NCI-H526 treated with DMSO at 0.1 percent for 48 hours (cell line): ENCODE results near the gene NECTIN4.

Experiments used
- DNase-seq: peaks from one replicate; lab custom pipeline; 2025; lab: John Stamatoyannopoulos, UW

NECTIN4 gene

GRCh38 chr1:161021970-161022353 is 67.4 kb downstream of the NECTIN4 start:
- DNase-seq = no peak

- peak; percentile 100 for DNase-seq
Observed at GRCh38 chr1:161021165-161021969, 68.0 kb downstream of the NECTIN4 start.
